ENCODE measurements around the gene TTC23L. TPM values are rescaled to one million over a fixed set of nuclear protein-coding genes. Genes with fewer than 3 reads are reported as not detected.
"Not testable (repeated sequence)": the region's sequence is repeated elsewhere in the genome, so short reads cannot be mapped to it uniquely, and the experiment has no call there.

Gene TTC23L
- total RNA-seq, 1 experiment from 2014 or later, result 0.41 TPM

GRCh38 chr5:34822956-34823715 lies 15.8 kb upstream of the TTC23L start:
- H3K4me1 ChIP-seq (ENCODE audit: insufficient read depth, low read length, poor library complexity, severe bottlenecking), result no peaks in the 10 kb centered on the region
- H3K27ac ChIP-seq (ENCODE audit: low read depth, low read length, poor library complexity, severe bottlenecking), result no peak overlapping the region
- no peaks in the 10 kb centered on the region for H3K9me3 ChIP-seq (ENCODE audit: low read depth, low read length, poor library complexity, severe bottlenecking)
- no peaks in the 10 kb centered on the region for H3K27me3 ChIP-seq (replicated peaks; ENCODE audit: insufficient read depth, low read depth, low read length, poor library complexity)
- BruUV-seq (replicated peaks), result no TSS peak
- ChIA-PET POLR2A (ENCODE audit: low non-redundant PET) (interaction anchor here (0.6 kb wide), 1 partner anchor 1964 kb away, joined by 7 read pairs; no protein-coding TSS in a partner anchor), CTCF (no interaction called here)
- H3K4me3 ChIP-seq (ENCODE audit: low read depth, low read length, poor library complexity, severe bottlenecking), result no peak overlapping the region
- intact Hi-C loops (cut with micrococcal nuclease; ENCODE audit: unreplicated experiment), result no loop called here
- TF ChIP-seq, protein P1, sequence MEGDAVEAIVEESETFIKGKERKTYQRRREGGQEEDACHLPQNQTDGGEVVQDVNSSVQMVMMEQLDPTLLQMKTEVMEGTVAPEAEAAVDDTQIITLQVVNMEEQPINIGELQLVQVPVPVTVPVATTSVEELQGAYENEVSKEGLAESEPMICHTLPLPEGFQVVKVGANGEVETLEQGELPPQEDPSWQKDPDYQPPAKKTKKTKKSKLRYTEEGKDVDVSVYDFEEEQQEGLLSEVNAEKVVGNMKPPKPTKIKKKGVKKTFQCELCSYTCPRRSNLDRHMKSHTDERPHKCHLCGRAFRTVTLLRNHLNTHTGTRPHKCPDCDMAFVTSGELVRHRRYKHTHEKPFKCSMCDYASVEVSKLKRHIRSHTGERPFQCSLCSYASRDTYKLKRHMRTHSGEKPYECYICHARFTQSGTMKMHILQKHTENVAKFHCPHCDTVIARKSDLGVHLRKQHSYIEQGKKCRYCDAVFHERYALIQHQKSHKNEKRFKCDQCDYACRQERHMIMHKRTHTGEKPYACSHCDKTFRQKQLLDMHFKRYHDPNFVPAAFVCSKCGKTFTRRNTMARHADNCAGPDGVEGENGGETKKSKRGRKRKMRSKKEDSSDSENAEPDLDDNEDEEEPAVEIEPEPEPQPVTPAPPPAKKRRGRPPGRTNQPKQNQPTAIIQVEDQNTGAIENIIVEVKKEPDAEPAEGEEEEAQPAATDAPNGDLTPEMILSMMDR (conservative IDR thresholded peaks at IDR 0.05; ENCODE audit: low read depth, low read length), result no peak
- no peak for TF ChIP-seq EZH2 (IDR thresholded peaks at IDR 0.05; ENCODE audit: borderline replicate concordance, low read depth, low read length, poor library complexity, severe bottlenecking)
- DNase-seq (ENCODE audit: low spot score), result no peak
- no peaks in the 10 kb centered on the region for H3K36me3 ChIP-seq (ENCODE audit: insufficient read depth, low read length, poor library complexity, severe bottlenecking)

- H3K27me3 ChIP-seq (replicated peaks; ENCODE audit: insufficient read depth, low read depth, low read length, poor library complexity), result no peaks in the 10 kb centered on the region
- no peak overlapping the region for H3K27ac ChIP-seq (ENCODE audit: low read depth, low read length, poor library complexity, severe bottlenecking)
- no peaks in the 10 kb centered on the region for H3K4me1 ChIP-seq (ENCODE audit: insufficient read depth, low read length, poor library complexity, severe bottlenecking)
- intact Hi-C loops (cut with micrococcal nuclease; ENCODE audit: unreplicated experiment), result no loop called here
- no peak for DNase-seq (ENCODE audit: low spot score)
- CTCF ChIA-PET, result no interaction called here
- no TSS peak for BruUV-seq (replicated peaks)
- H3K36me3 ChIP-seq (ENCODE audit: insufficient read depth, low read length, poor library complexity, severe bottlenecking), result no peaks in the 10 kb centered on the region
- H3K4me3 ChIP-seq (ENCODE audit: low read depth, low read length, poor library complexity, severe bottlenecking), result no peak overlapping the region
- no peak for TF ChIP-seq EZH2 (IDR thresholded peaks at IDR 0.05; ENCODE audit: borderline replicate concordance, low read depth, low read length, poor library complexity, severe bottlenecking)
- TF ChIP-seq, protein P1 (conservative IDR thresholded peaks at IDR 0.05; ENCODE audit: low read depth, low read length), result no peak
- POLR2A ChIA-PET (ENCODE audit: low non-redundant PET), result no interaction called here
- no peaks in the 10 kb centered on the region for H3K9me3 ChIP-seq (ENCODE audit: low read depth, low read length, poor library complexity, severe bottlenecking)
Measured at GRCh38 chr5:34826347-34826746, 12.6 kb upstream of the TTC23L start.

- Histone ChIP-seq H3K4me3 (ENCODE audit: low read depth, low read length, poor library complexity, severe bottlenecking) (no peak overlapping the region), H3K36me3 (ENCODE audit: insufficient read depth, low read length, poor library complexity, severe bottlenecking) (no peaks in the 10 kb centered on the region), H3K27me3 (replicated peaks; ENCODE audit: insufficient read depth, low read depth, low read length, poor library complexity) (no peaks in the 10 kb centered on the region), H3K27ac (ENCODE audit: low read depth, low read length, poor library complexity, severe bottlenecking) (no peak overlapping the region), H3K9me3 (ENCODE audit: low read depth, low read length, poor library complexity, severe bottlenecking) (no peaks in the 10 kb centered on the region), H3K4me1 (ENCODE audit: insufficient read depth, low read length, poor library complexity, severe bottlenecking) (no peaks in the 10 kb centered on the region)
- no peak for DNase-seq (ENCODE audit: low spot score)
- BruUV-seq (replicated peaks), result no TSS peak
- intact Hi-C loops (cut with micrococcal nuclease; ENCODE audit: unreplicated experiment), result no loop called here
- CTCF ChIA-PET, result no interaction called here
- TF ChIP-seq, protein P1 (conservative IDR thresholded peaks at IDR 0.05; ENCODE audit: low read depth, low read length), result no peak
- TF ChIP-seq EZH2 (IDR thresholded peaks at IDR 0.05; ENCODE audit: borderline replicate concordance, low read depth, low read length, poor library complexity, severe bottlenecking), result no peak
- POLR2A ChIA-PET (ENCODE audit: low non-redundant PET), result interaction anchor here (0.5 kb wide), 1 partner anchor 1091 kb away, joined by 3 read pairs; no protein-coding TSS in a partner anchor
Measured at GRCh38 chr5:34827588-34828506, 11.1 kb upstream of the TTC23L start.

GRCh38 chr5:34830827-34831226 lies 8.1 kb upstream of the TTC23L start:
- H3K4me1 ChIP-seq (ENCODE audit: insufficient read depth, low read length, poor library complexity, severe bottlenecking); DNase-seq (ENCODE audit: low spot score); H3K27ac ChIP-seq (ENCODE audit: low read depth, low read length, poor library complexity, severe bottlenecking); H3K27me3 ChIP-seq (replicated peaks; ENCODE audit: insufficient read depth, low read depth, low read length, poor library complexity); POLR2A ChIA-PET (ENCODE audit: low non-redundant PET); CTCF ChIA-PET; H3K4me3 ChIP-seq (ENCODE audit: low read depth, low read length, poor library complexity, severe bottlenecking); H3K9me3 ChIP-seq (ENCODE audit: low read depth, low read length, poor library complexity, severe bottlenecking); intact Hi-C loops (cut with micrococcal nuclease; ENCODE audit: unreplicated experiment); H3K36me3 ChIP-seq (ENCODE audit: insufficient read depth, low read length, poor library complexity, severe bottlenecking); BruUV-seq (replicated peaks): not testable (repeated sequence)
